A673 (cell line): Measurements from ENCODE around the gene TRAPPC10. TPM values are rescaled to one million over a fixed set of nuclear protein-coding genes. Genes with fewer than 3 reads are reported as not detected.

Experiments
- BruUV-seq: library from RNA; stranded (reverse); fragments of 400-500 nt; replicated peaks from 2 replicates; lab custom pipeline; 2021; lab: Mats Ljungman, UMichigan
- CTCF ChIA-PET: fragments of 300-600 bp; sonication (Branson Sonifier 250); formaldehyde crosslinking; loops from one replicate; lab custom pipeline; 2022; ENCODE audit warnings: antibody characterized with exemption; lab: Charles Lee
- POLR2A ChIA-PET: fragments of 300-600 bp; sonication (Branson Sonifier 250); formaldehyde crosslinking; loops from one replicate; lab custom pipeline; 2022; ENCODE audit warnings: antibody characterized with exemption; ENCODE audit not compliant: low non-redundant PET; lab: Charles Lee
- DNase-seq: peaks from one replicate; pipeline ENCODE4 v3.0.0-alpha.2; 2015; ENCODE audit warnings: low spot score
- H3K27ac ChIP-seq: fragments of 200-600 bp; sonication (generic); 2 replicates; pipeline ENCODE4 v1.5.1; 2016; ENCODE audit warnings: mixed run types, low read depth, mild to moderate bottlenecking, mixed read lengths, antibody characterized with exemption, low read length; ENCODE audit not compliant: poor library complexity, severe bottlenecking
- H3K27me3 ChIP-seq: fragments of 200-600 bp; sonication (generic); replicated peaks from 2 replicates; pipeline ENCODE4 v1.6.1; 2017; ENCODE audit warnings: mixed run types, low read depth, mild to moderate bottlenecking, mixed read lengths, antibody characterized with exemption, low read length; ENCODE audit not compliant: insufficient read depth, poor library complexity
- H3K36me3 ChIP-seq: fragments of 200-600 bp; sonication (generic); 2 replicates; pipeline ENCODE4 v1.6.1; 2016; ENCODE audit warnings: mixed run types, mild to moderate bottlenecking, mixed read lengths, antibody characterized with exemption, low read length; ENCODE audit not compliant: insufficient read depth, poor library complexity, severe bottlenecking
- H3K4me1 ChIP-seq: fragments of 200-600 bp; sonication (generic); 2 replicates; pipeline ENCODE4 v1.6.1; 2017; ENCODE audit warnings: mixed run types, mild to moderate bottlenecking, mixed read lengths, antibody characterized with exemption, low read length; ENCODE audit not compliant: insufficient read depth, poor library complexity, severe bottlenecking
- H3K4me3 ChIP-seq: fragments of 200-600 bp; sonication (generic); 2 replicates; pipeline ENCODE4 v1.5.1; 2016; ENCODE audit warnings: low read depth, mixed run types, mild to moderate bottlenecking, mixed read lengths, low read length; ENCODE audit not compliant: poor library complexity, severe bottlenecking
- H3K9me3 ChIP-seq: fragments of 200-600 bp; sonication (generic); 2 replicates; pipeline ENCODE4 v1.6.1; 2016; ENCODE audit warnings: mixed run types, low read depth, mild to moderate bottlenecking, mixed read lengths, antibody characterized with exemption, low read length; ENCODE audit not compliant: poor library complexity, severe bottlenecking
- CTCF ChIP-seq: fragments of 300-800, 200-600 bp; sonication (generic); conservative IDR thresholded peaks from 2 replicates; pipeline ENCODE4 v1.5.1; 2017; ENCODE audit warnings: low read depth, mild to moderate bottlenecking, antibody characterized with exemption, low read length, moderate library complexity, mixed read lengths
- EZH2 ChIP-seq: fragments of 200-600 bp; sonication (generic); IDR thresholded peaks from 2 replicates; pipeline ENCODE4 v1.6.1; 2017; ENCODE audit warnings: borderline replicate concordance, low read depth, mild to moderate bottlenecking, mixed read lengths, antibody characterized with exemption, low read length; ENCODE audit not compliant: poor library complexity, severe bottlenecking
- intact Hi-C: fragments of 100-400 bp; cut with micrococcal nuclease; formaldehyde crosslinking; loops from one replicate; pipeline ENCODE4 v1.10.0; 2022; ENCODE audit not compliant: unreplicated experiment
- total RNA-seq: library from RNA; stranded (reverse); gene quantifications from 2 replicates; pipeline ENCODE4 v1.2.3, GENCODE V29; 2021

The TRAPPC10 gene
- total RNA-seq, 1 experiment from 2014 or later, result 51.4 TPM

- H3K4me3 ChIP-seq, result no peak overlapping the region
- DNase-seq, result no peak
- CTCF ChIA-PET, result no interaction called here
- no TSS peak for BruUV-seq
- POLR2A ChIA-PET, result no interaction called here
- no peaks in the 10 kb centered on the region for H3K4me1 ChIP-seq
- H3K27ac ChIP-seq, result no peak overlapping the region
- intact Hi-C loops, result no loop called here
- no peaks in the 10 kb centered on the region for H3K9me3 ChIP-seq
- H3K36me3 ChIP-seq, result peaks cover 11% of the 10 kb centered on the region
- TF ChIP-seq EZH2, result no peak
- no peak for TF ChIP-seq CTCF
- H3K27me3 ChIP-seq, result no peaks in the 10 kb centered on the region
These were observed 41.6 kb upstream of the TRAPPC10 start for GRCh38 chr21:43970551-43970950.

GRCh38 chr21:43971201-43971991 lies 40.7 kb upstream of the TRAPPC10 start:
- Histone ChIP-seq H3K4me1 (no peaks in the 10 kb centered on the region), H3K27me3 (no peaks in the 10 kb centered on the region), H3K9me3 (no peaks in the 10 kb centered on the region), H3K36me3 (peaks cover 11% of the 10 kb centered on the region), H3K27ac (no peak overlapping the region), H3K4me3 (no peak overlapping the region)
- DNase-seq, result no peak
- ChIA-PET CTCF (no interaction called here), POLR2A (no interaction called here)
- no TSS peak for BruUV-seq
- TF ChIP-seq CTCF, result no peak
- TF ChIP-seq EZH2, result no peak
- intact Hi-C loops, result no loop called here

GRCh38 chr21:43971992-43972255 lies 40.2 kb upstream of the TRAPPC10 start:
- no peaks in the 10 kb centered on the region for H3K27me3 ChIP-seq
- H3K4me1 ChIP-seq, result no peaks in the 10 kb centered on the region
- ChIA-PET CTCF (no interaction called here), POLR2A (no interaction called here)
- H3K36me3 ChIP-seq, result peaks cover 11% of the 10 kb centered on the region
- no peak for TF ChIP-seq EZH2
- no peak for TF ChIP-seq CTCF
- BruUV-seq, result no TSS peak
- no peak overlapping the region for H3K4me3 ChIP-seq
- intact Hi-C loops, result no loop called here
- H3K9me3 ChIP-seq, result no peaks in the 10 kb centered on the region
- no peak for DNase-seq
- no peak overlapping the region for H3K27ac ChIP-seq
